Osteocyte (in vitro differentiated cells): Measurements from ENCODE around the gene TMA7B. TPM values are rescaled to one million over a fixed set of nuclear protein-coding genes. Genes with fewer than 3 reads are reported as not detected.

Experiments used
- DNase-seq: peaks from one replicate; pipeline ENCODE4 v3.0.0; 2021; ENCODE audit warnings: mixed read lengths; ENCODE audit not compliant: unreplicated experiment; ENCODE audit errors: extremely low spot score
- H3K27ac Mint-ChIP-seq: one replicate; pipeline ENCODE4 v1.8.0; 2021; ENCODE audit warnings: mild to moderate bottlenecking, mixed read lengths; ENCODE audit not compliant: unreplicated experiment
- H3K27me3 Mint-ChIP-seq: one replicate; pipeline ENCODE4 v1.8.0; 2021; ENCODE audit warnings: mixed read lengths; ENCODE audit not compliant: unreplicated experiment
- H3K36me3 Mint-ChIP-seq: one replicate; pipeline ENCODE4 v1.8.0; 2021; ENCODE audit warnings: mixed read lengths; ENCODE audit not compliant: unreplicated experiment
- H3K4me1 Mint-ChIP-seq: one replicate; pipeline ENCODE4 v1.8.0; 2021; ENCODE audit warnings: mixed read lengths; ENCODE audit not compliant: unreplicated experiment
- H3K4me3 Mint-ChIP-seq: one replicate; pipeline ENCODE4 v1.8.0; 2021; ENCODE audit warnings: mild to moderate bottlenecking, moderate library complexity, mixed read lengths; ENCODE audit not compliant: unreplicated experiment
- H3K9me3 Mint-ChIP-seq: one replicate; pipeline ENCODE4 v1.8.0; 2021; ENCODE audit warnings: mixed read lengths; ENCODE audit not compliant: unreplicated experiment
- total RNA-seq: library from RNA; stranded (reverse); gene quantifications from 2 replicates; pipeline ENCODE4 v1.2.1, GENCODE V29; 2021
- TF ChIP-seq, protein P1 (sequence below): fragments of 200-600 bp; sonication (generic); IDR thresholded peaks from 2 replicates; pipeline ENCODE4 v1.5.0; 2021; ENCODE audit warnings: antibody characterized with exemption, mild to moderate bottlenecking, moderate library complexity

TMA7B gene
- total RNA-seq, 1 donor from 2014 or later: not detected

DNA sequence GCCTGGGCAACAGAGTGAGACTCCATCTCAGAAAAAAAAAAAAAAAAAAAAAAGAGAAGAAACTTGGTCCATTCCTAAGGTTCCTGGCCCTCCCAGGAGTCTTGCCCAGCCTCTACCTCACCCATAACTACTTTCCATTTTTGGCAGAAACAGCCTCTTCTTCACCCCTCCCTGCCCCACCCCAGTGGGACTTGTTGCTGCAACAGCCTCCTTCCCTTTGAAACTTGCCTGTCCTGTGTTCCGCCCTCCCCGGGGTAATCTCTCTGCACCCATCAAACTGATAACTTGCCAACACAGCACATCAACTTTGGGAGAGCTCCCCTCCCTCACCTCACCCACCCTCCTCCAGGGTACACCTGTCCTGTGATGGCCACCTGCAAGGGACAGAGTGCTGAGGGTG is 24.5 kb downstream of the TMA7B start:
- TF ChIP-seq, protein P1, sequence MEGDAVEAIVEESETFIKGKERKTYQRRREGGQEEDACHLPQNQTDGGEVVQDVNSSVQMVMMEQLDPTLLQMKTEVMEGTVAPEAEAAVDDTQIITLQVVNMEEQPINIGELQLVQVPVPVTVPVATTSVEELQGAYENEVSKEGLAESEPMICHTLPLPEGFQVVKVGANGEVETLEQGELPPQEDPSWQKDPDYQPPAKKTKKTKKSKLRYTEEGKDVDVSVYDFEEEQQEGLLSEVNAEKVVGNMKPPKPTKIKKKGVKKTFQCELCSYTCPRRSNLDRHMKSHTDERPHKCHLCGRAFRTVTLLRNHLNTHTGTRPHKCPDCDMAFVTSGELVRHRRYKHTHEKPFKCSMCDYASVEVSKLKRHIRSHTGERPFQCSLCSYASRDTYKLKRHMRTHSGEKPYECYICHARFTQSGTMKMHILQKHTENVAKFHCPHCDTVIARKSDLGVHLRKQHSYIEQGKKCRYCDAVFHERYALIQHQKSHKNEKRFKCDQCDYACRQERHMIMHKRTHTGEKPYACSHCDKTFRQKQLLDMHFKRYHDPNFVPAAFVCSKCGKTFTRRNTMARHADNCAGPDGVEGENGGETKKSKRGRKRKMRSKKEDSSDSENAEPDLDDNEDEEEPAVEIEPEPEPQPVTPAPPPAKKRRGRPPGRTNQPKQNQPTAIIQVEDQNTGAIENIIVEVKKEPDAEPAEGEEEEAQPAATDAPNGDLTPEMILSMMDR: no peak
- no peak overlapping the region for H3K27ac Mint-ChIP-seq

DNA sequence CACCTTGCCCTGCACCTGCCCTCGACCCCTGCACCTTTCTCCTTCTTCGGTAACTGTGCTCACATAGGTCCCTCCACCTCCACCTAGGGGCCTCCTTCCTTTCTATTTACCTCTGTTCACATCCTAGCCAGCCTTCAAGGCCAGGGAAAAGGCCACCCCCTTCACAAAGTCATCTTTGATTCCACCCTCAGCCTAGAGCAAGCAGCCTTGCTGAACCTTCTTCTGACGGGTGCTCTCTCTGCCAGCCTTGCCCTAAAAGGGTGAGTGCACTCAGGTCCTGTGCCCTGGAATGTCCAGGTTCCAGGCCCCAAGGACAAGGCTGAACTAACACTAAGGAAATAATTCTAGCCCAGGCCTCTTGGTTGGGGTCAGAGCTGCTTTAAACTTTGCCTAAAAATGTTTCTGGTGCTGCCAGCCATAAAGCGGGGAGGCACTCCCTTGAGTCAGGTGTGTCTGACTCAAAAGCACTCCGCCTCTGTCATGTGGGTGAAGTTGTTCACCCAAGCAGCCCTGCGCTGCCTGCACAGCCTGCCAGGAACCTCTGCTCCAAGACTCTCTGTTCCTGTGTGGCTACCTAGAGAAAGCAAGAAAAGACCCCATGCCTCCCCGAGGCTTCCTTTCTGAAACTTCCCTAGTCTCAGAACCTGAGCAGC is 25.3 kb downstream of the TMA7B start:
- H3K4me3 Mint-ChIP-seq: no peak overlapping the region
- no peaks in the 10 kb centered on the region for H3K4me1 Mint-ChIP-seq
- no peaks in the 10 kb centered on the region for H3K9me3 Mint-ChIP-seq
- H3K36me3 Mint-ChIP-seq: no peaks in the 10 kb centered on the region
- TF ChIP-seq, protein P1: no peak
- no peak overlapping the region for H3K27ac Mint-ChIP-seq
- DNase-seq: no peak
- H3K27me3 Mint-ChIP-seq: peaks cover 30% of the 10 kb centered on the region

More for the DNA sequence above, 24.5 kb downstream of the TMA7B start:
- no peak overlapping the region for H3K4me3 Mint-ChIP-seq
- H3K4me1 Mint-ChIP-seq: no peaks in the 10 kb centered on the region
- peaks cover 34% of the 10 kb centered on the region for H3K27me3 Mint-ChIP-seq
- H3K36me3 Mint-ChIP-seq: no peaks in the 10 kb centered on the region
- no peaks in the 10 kb centered on the region for H3K9me3 Mint-ChIP-seq
- DNase-seq: no peak

DNA sequence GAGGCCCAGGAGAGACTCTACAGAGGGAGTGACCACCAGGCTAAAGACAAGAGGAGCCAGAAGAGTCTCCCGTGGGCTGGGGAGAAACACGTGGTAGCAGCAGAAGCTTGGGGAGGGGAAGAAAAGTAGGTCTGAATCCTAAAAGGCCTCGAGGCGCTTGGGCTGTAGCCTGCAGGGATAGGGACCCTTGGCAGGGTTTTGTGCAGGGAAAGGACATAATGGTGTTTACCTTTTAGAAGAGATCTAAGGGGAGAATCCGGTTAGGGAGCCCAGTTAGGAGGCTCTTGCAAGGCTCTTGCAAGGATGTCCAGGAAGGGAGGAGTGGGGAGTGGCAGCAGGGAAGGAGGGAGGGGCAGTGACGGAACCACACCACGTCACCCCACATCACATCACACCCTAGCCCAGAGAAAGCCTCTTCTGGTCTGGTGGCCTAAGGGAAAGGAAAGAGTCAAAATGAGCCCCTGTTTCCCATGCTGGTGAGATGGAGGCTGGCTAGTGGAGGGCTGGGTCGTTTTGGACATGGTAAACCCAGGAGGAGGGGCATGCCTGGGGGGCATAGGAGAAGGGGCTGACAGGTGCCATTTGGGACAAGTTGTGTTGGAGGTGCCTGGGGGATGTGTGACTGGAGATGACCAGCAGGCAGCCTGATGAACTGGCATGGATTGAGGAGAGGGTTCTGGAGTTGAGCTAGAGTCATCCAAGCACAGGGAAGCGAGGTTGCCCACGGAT is 28.4 kb downstream of the TMA7B start:
- Mint-ChIP-seq H3K27me3 (peaks cover 31% of the 10 kb centered on the region), H3K36me3 (no peaks in the 10 kb centered on the region), H3K4me3 (no peak overlapping the region), H3K27ac (no peak overlapping the region), H3K9me3 (no peaks in the 10 kb centered on the region), H3K4me1 (no peaks in the 10 kb centered on the region)
- DNase-seq: no peak
- TF ChIP-seq, protein P1: no peak

DNA sequence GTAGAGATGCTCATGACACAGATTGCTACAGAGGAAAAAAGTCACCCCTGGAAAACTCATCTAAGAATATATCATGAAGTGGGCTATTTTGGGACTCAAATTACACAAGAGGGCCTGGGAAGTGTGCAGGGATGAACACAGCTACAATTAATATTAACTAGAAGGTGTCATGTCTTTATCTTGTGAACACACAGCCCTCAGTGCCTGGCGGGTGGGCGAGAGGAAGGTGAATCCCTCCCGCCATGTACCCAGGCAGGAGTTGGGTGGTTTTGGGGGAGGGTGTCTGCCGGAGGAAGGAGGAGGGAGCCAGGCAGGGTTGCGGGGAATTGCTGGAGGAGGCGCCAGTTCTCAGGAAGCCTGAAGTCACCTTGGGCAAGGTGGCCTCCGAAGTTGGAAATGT is 29.4 kb downstream of the TMA7B start:
- Mint-ChIP-seq H3K36me3 (no peaks in the 10 kb centered on the region), H3K4me3 (no peak overlapping the region), H3K27ac (no peak overlapping the region), H3K27me3 (peaks cover 24% of the 10 kb centered on the region), H3K4me1 (no peaks in the 10 kb centered on the region), H3K9me3 (no peaks in the 10 kb centered on the region)
- TF ChIP-seq, protein P1: no peak
- no peak for DNase-seq

DNA sequence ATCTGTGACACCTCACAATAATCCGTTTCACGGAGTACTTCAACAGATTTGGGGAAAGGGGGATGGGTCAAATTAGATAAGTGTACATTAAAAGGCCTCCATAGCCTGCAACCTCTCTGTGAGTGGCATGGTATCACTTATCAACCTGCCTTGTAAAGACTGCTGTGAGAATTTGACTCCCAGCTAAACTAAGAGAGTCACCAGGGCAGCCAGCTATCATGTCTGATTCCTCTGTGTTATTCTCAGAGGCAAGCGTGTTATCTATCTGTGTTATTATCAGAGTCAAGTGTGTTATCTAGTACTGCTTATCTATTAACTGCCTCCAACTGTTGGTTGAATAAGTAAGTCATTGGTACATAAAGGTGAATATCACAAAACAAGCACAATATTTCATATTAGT is 30.5 kb downstream of the TMA7B start:
- TF ChIP-seq, protein P1: no peak
- no peaks in the 10 kb centered on the region for H3K36me3 Mint-ChIP-seq
- H3K27me3 Mint-ChIP-seq: peaks cover 24% of the 10 kb centered on the region
- no peak for DNase-seq
- H3K4me1 Mint-ChIP-seq: no peaks in the 10 kb centered on the region
- no peak overlapping the region for H3K27ac Mint-ChIP-seq
- H3K9me3 Mint-ChIP-seq: no peaks in the 10 kb centered on the region
- no peak overlapping the region for H3K4me3 Mint-ChIP-seq
